ENCODE measurements around the gene FMN2.

The FMN2 gene

GRCh38 chr1:240136402-240136801 is 44.7 kb downstream of the FMN2 start:
- H3K27me3 Mint-ChIP-seq (ENCODE audit: low read depth) = no peaks in the 10 kb centered on the region
- no peaks in the 10 kb centered on the region for H3K4me1 Mint-ChIP-seq (ENCODE audit: low read depth)
- H3K4me3 Mint-ChIP-seq = no peak overlapping the region
- H3K36me3 Mint-ChIP-seq (ENCODE audit: low read depth) = no peaks in the 10 kb centered on the region
- no peak overlapping the region for H3K27ac Mint-ChIP-seq
- DNase-seq (ENCODE audit: low spot score) = no peak
- no peaks in the 10 kb centered on the region for H3K9me3 Mint-ChIP-seq

GRCh38 chr1:240138867-240139266 is 47.2 kb downstream of the FMN2 start:
- Mint-ChIP-seq H3K4me3 (no peak overlapping the region), H3K27ac (no peak overlapping the region)

GRCh38 chr1:240139511-240139910 is 47.8 kb downstream of the FMN2 start:
- no peaks in the 10 kb centered on the region for H3K9me3 Mint-ChIP-seq
- no peaks in the 10 kb centered on the region for H3K27me3 Mint-ChIP-seq (ENCODE audit: low read depth)
- no peak overlapping the region for H3K4me3 Mint-ChIP-seq
- H3K4me1 Mint-ChIP-seq (ENCODE audit: low read depth) = no peaks in the 10 kb centered on the region
- H3K27ac Mint-ChIP-seq = no peak overlapping the region
- H3K36me3 Mint-ChIP-seq (ENCODE audit: low read depth) = no peaks in the 10 kb centered on the region
- no peak for DNase-seq (ENCODE audit: low spot score)

More at GRCh38 chr1:240138867-240139266, 47.2 kb downstream of the FMN2 start:
- Mint-ChIP-seq H3K9me3 (no peaks in the 10 kb centered on the region), H3K27me3 (ENCODE audit: low read depth) (no peaks in the 10 kb centered on the region), H3K4me1 (ENCODE audit: low read depth) (no peaks in the 10 kb centered on the region), H3K36me3 (ENCODE audit: low read depth) (no peaks in the 10 kb centered on the region)
- DNase-seq (ENCODE audit: low spot score) = no peak

- H3K27me3 Mint-ChIP-seq (ENCODE audit: low read depth) = no peaks in the 10 kb centered on the region
These were observed 53.4 kb downstream of the FMN2 start for GRCh38 chr1:240145120-240145519.

GRCh38 chr1:240148333-240148732 is 56.6 kb downstream of the FMN2 start:
- no peaks in the 10 kb centered on the region for H3K4me1 Mint-ChIP-seq (ENCODE audit: low read depth)
- H3K27ac Mint-ChIP-seq = no peak overlapping the region
- H3K36me3 Mint-ChIP-seq (ENCODE audit: low read depth) = no peaks in the 10 kb centered on the region
- DNase-seq (ENCODE audit: low spot score) = no peak
- no peak overlapping the region for H3K4me3 Mint-ChIP-seq
- no peaks in the 10 kb centered on the region for H3K27me3 Mint-ChIP-seq (ENCODE audit: low read depth)
- no peaks in the 10 kb centered on the region for H3K9me3 Mint-ChIP-seq

More at GRCh38 chr1:240145120-240145519, 53.4 kb downstream of the FMN2 start:
- no peak for DNase-seq (ENCODE audit: low spot score)
- Mint-ChIP-seq H3K4me1 (ENCODE audit: low read depth) (no peaks in the 10 kb centered on the region), H3K9me3 (no peaks in the 10 kb centered on the region), H3K27ac (no peak overlapping the region), H3K4me3 (no peak overlapping the region), H3K36me3 (ENCODE audit: low read depth) (no peaks in the 10 kb centered on the region)

- Mint-ChIP-seq H3K27ac (no peak overlapping the region), H3K27me3 (ENCODE audit: low read depth) (no peaks in the 10 kb centered on the region), H3K4me1 (ENCODE audit: low read depth) (no peaks in the 10 kb centered on the region), H3K36me3 (ENCODE audit: low read depth) (no peaks in the 10 kb centered on the region), H3K9me3 (no peaks in the 10 kb centered on the region), H3K4me3 (no peak overlapping the region)
- no peak for DNase-seq (ENCODE audit: low spot score)
These were observed 57.9 kb downstream of the FMN2 start for GRCh38 chr1:240149484-240150094.

GRCh38 chr1:240151136-240151735 is 59.6 kb downstream of the FMN2 start:
- Mint-ChIP-seq H3K36me3 (ENCODE audit: low read depth) (no peaks in the 10 kb centered on the region), H3K9me3 (no peaks in the 10 kb centered on the region), H3K27me3 (ENCODE audit: low read depth) (no peaks in the 10 kb centered on the region), H3K27ac (no peak overlapping the region), H3K4me1 (ENCODE audit: low read depth) (no peaks in the 10 kb centered on the region), H3K4me3 (no peak overlapping the region)
- no peak for DNase-seq (ENCODE audit: low spot score)

- DNase-seq (ENCODE audit: low spot score) = no peak
- H3K4me3 Mint-ChIP-seq = no peak overlapping the region
These were observed 61.1 kb downstream of the FMN2 start for GRCh38 chr1:240152611-240153297.

GRCh38 chr1:240155605-240156004 is 63.9 kb downstream of the FMN2 start:
- no peak for DNase-seq (ENCODE audit: low spot score)
- Mint-ChIP-seq H3K27ac (no peak overlapping the region), H3K36me3 (ENCODE audit: low read depth) (no peaks in the 10 kb centered on the region), H3K9me3 (no peaks in the 10 kb centered on the region), H3K4me3 (no peak overlapping the region), H3K4me1 (ENCODE audit: low read depth) (no peaks in the 10 kb centered on the region), H3K27me3 (ENCODE audit: low read depth) (no peaks in the 10 kb centered on the region)

More at GRCh38 chr1:240152611-240153297, 61.1 kb downstream of the FMN2 start:
- H3K9me3 Mint-ChIP-seq = no peaks in the 10 kb centered on the region
- H3K27me3 Mint-ChIP-seq (ENCODE audit: low read depth) = no peaks in the 10 kb centered on the region
- no peak overlapping the region for H3K27ac Mint-ChIP-seq
- no peaks in the 10 kb centered on the region for H3K4me1 Mint-ChIP-seq (ENCODE audit: low read depth)
- H3K36me3 Mint-ChIP-seq (ENCODE audit: low read depth) = no peaks in the 10 kb centered on the region

- Mint-ChIP-seq H3K36me3 (ENCODE audit: low read depth) (no peaks in the 10 kb centered on the region), H3K9me3 (peaks cover 3% of the 10 kb centered on the region), H3K4me3 (no peak overlapping the region), H3K27ac (no peak overlapping the region), H3K27me3 (ENCODE audit: low read depth) (no peaks in the 10 kb centered on the region), H3K4me1 (ENCODE audit: low read depth) (no peaks in the 10 kb centered on the region)
- DNase-seq (ENCODE audit: low spot score) = no peak
These were observed 73.1 kb downstream of the FMN2 start for GRCh38 chr1:240164742-240165141.

- no peak overlapping the region for H3K27ac Mint-ChIP-seq
- H3K9me3 Mint-ChIP-seq = peaks cover 3% of the 10 kb centered on the region
- DNase-seq (ENCODE audit: low spot score) = no peak
- no peaks in the 10 kb centered on the region for H3K4me1 Mint-ChIP-seq (ENCODE audit: low read depth)
- no peaks in the 10 kb centered on the region for H3K27me3 Mint-ChIP-seq (ENCODE audit: low read depth)
- no peaks in the 10 kb centered on the region for H3K36me3 Mint-ChIP-seq (ENCODE audit: low read depth)
- no peak overlapping the region for H3K4me3 Mint-ChIP-seq
These were observed 77.5 kb downstream of the FMN2 start for GRCh38 chr1:240169188-240169587.

GRCh38 chr1:240170266-240170665 is 78.6 kb downstream of the FMN2 start:
- Mint-ChIP-seq H3K9me3 (peaks cover 3% of the 10 kb centered on the region), H3K4me3 (no peak overlapping the region), H3K36me3 (ENCODE audit: low read depth) (no peaks in the 10 kb centered on the region), H3K27me3 (ENCODE audit: low read depth) (no peaks in the 10 kb centered on the region), H3K27ac (no peak overlapping the region), H3K4me1 (ENCODE audit: low read depth) (no peaks in the 10 kb centered on the region)
- no peak for DNase-seq (ENCODE audit: low spot score)

- no peaks in the 10 kb centered on the region for H3K27me3 Mint-ChIP-seq (ENCODE audit: low read depth)
- DNase-seq (ENCODE audit: low spot score) = no peak
- H3K27ac Mint-ChIP-seq = no peak overlapping the region
These were observed 79.1 kb downstream of the FMN2 start for GRCh38 chr1:240170806-240171205.

GRCh38 chr1:240171907-240172306 is 80.2 kb downstream of the FMN2 start:
- Mint-ChIP-seq H3K36me3 (ENCODE audit: low read depth) (no peaks in the 10 kb centered on the region), H3K4me3 (no peak overlapping the region), H3K27ac (no peak overlapping the region), H3K9me3 (peaks cover 3% of the 10 kb centered on the region), H3K27me3 (ENCODE audit: low read depth) (no peaks in the 10 kb centered on the region), H3K4me1 (ENCODE audit: low read depth) (no peaks in the 10 kb centered on the region)
- DNase-seq (ENCODE audit: low spot score) = no peak

More at GRCh38 chr1:240170806-240171205, 79.1 kb downstream of the FMN2 start:
- no peaks in the 10 kb centered on the region for H3K36me3 Mint-ChIP-seq (ENCODE audit: low read depth)
- H3K4me1 Mint-ChIP-seq (ENCODE audit: low read depth) = no peaks in the 10 kb centered on the region
- no peak overlapping the region for H3K4me3 Mint-ChIP-seq
- peaks cover 3% of the 10 kb centered on the region for H3K9me3 Mint-ChIP-seq
